ENCODE results near the gene RARS1.
"Not testable (repeated sequence)": the region's sequence is repeated elsewhere in the genome, so short reads cannot be mapped to it uniquely, and the experiment has no call there.

RARS1 gene

GRCh38 chr5:168482361-168482760, 3.9 kb upstream of the RARS1 start:
- FAIRE-seq, result no peak

DNA sequence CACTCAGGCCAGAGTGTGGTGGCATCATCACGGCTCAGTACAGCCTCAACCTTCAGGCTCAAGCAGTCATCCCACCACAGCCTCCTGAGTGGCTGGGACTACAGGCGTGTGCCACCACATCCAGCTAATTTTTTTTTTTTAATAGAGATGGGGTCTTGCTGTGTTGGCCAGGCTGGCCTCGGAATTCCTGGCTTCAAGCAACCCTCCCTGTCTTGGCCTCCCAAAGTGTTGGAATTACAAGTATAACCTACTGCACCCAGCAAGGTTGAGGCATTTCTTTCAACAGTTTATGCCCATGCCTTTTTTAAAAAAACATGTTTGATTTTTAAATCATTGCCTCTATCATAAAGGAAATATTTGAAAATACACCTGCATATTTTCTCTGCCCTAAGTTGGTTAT, 2.8 kb downstream of the RARS1 start:
- no peak for FAIRE-seq

DNA sequence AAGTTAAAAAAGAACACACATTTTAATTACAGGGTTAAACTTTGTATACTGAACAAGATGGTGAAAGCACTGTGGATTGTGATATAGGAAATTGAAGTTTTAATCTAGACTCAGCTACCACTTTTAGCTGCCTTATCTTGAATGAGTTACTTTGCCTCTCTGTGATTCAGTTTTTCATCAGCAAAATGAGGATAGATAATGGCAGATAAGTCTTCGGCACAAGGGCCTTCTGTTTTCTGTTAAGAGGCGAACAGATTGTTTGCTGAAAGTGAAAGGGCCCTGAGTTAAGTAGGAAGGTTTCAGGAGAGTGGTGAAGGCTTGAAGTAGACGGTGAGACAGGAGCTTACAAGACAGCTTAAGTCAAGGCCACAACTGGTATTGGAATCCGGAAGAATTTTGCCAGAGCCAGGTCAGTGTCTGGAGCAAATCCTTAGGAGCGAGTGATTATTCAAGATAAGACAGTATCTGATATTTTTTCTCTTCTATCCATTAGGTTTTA, 7.8 kb downstream of the RARS1 start:
- no peak for FAIRE-seq

DNA sequence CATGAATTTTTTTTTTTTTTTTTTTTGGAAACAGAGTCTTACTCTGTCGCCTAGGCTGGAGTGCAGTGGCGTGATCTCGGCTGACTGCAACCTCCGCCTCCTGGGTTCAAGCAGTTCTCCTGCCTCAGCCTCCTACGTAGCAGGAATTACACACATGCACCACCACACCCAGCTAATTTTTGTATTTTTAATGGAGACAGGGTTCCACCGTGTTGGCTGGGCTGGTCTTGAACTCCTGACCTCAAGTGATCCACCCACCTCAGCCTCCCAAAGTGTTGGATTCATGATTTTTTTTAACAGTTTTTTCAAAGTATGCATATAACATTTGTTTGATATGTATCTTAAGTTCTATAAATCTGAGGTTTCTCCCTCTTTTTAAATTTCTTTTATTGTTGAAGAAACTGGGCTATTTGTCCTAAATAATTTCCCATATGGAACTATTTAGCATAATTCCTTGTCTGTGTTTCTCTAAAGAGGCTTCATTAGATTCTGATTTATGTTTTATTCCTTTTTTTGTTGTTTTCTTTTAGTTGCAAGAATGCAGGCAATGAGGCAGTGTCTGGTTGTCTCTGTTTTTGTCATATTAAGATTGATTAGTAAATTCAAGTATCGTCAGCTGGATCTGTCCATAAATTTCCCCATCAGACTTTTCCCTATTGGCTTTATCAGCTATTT, 16.4 kb downstream of the RARS1 start:
- no peak for FAIRE-seq

DNA sequence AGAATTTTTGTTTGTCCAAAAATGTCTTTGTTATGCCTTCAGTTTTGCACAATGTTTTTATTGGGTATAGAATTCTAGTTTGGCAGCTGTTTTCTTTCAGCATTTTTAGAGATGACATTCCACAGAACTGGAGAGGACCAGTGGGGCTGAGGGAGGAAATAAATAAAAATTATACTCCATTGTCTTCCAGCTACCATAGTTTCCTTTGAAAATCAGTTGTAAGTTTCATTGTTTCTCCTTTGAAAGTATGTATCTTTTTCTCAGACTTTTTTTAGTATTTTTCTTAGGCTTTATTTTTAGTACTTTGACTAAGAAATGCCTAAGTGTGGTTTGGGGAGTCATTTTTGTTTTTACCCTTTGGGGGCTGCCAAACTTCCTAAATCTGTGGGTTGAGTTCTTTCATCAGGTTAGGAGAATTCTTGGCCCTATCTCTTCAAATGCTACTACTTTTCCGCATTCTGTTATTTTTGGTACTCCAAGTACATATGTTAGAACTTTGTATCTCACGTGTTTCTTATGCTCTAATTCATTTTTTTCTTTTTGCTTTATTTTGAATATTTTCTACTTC, 27.7 kb downstream of the RARS1 start:
- FAIRE-seq, result peak; percentile 13

DNA sequence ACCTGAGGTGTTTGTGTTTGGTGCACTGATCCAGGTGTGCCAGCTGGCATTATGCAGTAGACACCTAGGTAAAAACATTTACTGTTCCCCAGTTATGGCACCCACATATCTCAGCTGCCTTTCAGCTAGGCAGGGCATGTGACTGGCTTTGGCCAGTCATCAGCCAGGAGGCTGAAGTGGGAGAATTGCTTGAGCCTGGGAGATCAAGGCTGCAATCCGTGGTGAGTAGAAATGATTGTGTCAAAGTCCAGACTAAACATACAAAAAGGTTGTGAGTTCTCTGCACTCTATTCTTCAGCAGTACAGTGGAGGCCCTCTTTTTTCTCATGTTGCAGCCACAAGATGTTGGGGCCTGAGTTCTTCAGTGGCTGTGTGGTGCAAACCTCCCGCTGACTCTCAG, 39.6 kb downstream of the RARS1 start:
- FAIRE-seq, result no peak

DNA sequence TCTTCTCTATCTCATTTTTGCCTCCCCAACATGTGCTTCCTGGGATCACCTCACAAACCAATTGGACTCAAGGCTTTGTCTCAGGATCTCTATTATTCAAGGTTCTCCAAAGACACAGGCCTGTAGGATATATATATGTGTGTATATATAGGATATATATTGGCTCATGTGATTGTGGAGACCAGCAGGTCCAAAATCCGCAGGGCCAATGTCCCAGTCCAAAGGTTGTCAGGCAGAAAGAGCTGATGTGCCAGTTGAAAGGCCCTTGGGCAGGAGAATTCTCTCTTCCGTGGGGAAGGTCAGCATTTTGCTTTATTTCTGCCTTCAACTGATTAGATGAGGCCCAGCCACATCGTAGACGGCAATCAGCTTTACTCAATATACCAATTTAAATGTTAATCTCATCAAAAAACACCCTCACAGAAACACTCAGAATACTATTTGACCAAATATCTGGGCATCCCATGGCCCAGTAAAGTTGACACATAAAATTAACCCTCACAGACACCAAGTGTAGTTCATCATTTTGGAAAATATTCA, 41.6 kb downstream of the RARS1 start:
- FAIRE-seq, result no peak

DNA sequence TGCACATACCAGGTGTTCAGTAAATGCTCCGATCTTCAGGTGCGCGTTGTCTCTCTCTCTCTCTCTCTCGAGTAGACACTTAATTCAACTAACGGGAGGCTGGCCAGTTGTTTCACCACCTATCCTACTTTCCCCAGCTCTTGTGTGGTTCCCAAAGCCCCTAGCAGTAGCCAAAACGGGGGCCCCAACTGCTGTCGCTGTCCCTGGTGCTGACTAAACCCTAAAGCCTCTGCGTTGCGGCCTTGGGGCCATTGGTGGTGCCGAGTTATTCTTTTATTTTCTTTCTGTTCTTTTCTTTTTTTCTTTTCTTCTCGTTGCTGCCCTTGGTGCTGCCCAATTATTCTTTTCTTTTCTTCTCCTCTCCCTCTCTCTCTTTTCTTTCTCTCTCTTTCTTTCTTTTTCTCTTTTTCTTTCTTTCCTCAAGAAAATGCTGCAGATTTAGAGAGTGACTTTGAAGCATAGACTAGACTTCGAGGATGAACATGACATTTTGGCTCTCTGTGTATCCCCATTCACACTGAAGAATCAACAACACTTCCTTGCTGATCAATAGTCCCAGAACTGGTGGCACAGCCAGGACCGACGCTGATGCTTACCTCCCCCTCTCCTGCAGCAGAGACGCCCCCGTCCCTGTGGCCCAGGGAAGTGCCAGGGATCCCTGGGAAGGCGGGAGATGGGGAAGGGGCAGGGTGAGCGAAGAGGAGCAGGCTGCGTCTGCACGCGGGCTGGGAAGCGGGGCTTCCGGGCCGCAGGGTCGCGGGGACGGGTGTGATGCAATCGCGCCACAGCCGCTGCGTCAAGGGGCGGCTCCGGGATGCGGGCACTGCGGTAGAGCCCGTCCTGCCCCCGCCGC, 42.5 kb downstream of the RARS1 start, which contains the start of gene FBLL1:
Gene FBLL1 (plus strand): TSS at position 785 of the 853 bp plus-strand sequence. CDS start 200 bp downstream, outside the sequence.
- no peak for FAIRE-seq

DNA sequence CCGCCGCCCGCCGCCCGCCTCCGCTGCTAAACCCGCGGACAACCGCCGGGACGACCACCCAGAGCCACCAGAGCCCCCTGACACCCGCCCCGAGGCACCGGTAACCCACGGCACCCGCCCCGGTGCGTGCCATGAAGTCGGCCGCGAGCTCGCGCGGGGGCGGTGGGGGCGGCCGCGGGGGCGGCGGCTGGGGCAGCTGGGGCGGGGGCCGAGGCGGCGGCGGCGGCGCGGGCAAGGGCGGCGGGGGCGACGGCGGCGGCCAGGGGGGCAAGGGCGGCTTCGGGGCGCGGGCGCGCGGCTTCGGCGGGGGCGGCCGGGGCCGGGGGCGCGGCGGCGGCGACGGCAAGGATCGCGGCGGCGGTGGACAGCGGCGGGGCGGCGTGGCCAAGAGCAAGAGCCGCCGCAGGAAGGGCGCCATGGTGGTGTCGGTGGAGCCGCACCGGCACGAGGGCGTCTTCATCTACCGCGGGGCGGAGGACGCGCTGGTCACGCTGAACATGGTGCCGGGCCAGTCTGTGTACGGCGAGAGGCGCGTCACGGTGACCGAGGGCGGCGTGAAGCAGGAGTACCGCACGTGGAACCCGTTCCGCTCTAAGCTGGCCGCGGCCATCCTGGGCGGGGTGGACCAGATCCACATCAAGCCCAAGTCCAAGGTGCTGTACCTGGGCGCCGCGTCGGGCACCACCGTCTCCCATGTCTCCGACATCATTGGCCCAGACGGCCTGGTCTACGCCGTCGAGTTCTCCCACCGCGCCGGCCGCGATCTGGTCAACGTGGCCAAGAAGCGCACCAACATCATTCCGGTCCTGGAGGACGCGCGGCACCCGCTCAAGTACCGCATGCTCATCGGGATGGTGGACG, 43.3 kb downstream of the RARS1 start:
- no peak for FAIRE-seq

DNA sequence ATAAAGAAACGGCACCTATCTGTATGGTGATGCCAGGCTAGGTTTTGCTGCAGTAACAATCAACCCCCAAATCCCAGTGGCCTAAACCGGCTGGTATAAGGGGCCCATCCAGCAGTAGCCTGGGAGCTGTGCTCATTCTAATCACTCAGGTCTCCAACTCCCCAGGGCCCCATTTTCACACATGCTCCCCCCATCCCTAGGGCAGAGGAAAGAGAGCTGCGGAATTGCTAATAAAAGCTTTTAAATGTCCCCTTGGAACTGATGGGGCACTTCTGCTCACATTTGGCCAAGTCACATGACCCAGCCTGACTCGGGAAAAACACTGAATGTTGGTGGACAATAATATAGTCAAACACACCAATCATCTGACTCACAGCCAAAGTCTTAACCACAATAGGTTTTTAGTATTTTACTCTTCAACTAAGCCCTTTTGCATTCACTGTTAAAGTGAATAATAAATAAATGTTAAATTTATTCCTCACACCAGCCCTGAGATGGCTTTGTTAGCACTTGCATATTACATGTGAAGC, 44.4 kb downstream of the RARS1 start:
- no peak for FAIRE-seq

GRCh38 chr5:168531191-168531590, 44.9 kb downstream of the RARS1 start:
- no peak for FAIRE-seq

- FAIRE-seq, result no peak
Observed at GRCh38 chr5:168531987-168532864, 46.0 kb downstream of the RARS1 start.

GRCh38 chr5:168534351-168534750, 48.1 kb downstream of the RARS1 start:
- not testable (repeated sequence) for FAIRE-seq

- FAIRE-seq, result no peak
Observed at GRCh38 chr5:168537176-168537575, 50.9 kb downstream of the RARS1 start.

- no peak for FAIRE-seq
Observed at GRCh38 chr5:168549554-168549953, 63.3 kb downstream of the RARS1 start.

GRCh38 chr5:168550656-168551055, 64.4 kb downstream of the RARS1 start:
- no peak for FAIRE-seq

- FAIRE-seq, result no peak
Observed at GRCh38 chr5:168552146-168552545, 65.9 kb downstream of the RARS1 start.

DNA sequence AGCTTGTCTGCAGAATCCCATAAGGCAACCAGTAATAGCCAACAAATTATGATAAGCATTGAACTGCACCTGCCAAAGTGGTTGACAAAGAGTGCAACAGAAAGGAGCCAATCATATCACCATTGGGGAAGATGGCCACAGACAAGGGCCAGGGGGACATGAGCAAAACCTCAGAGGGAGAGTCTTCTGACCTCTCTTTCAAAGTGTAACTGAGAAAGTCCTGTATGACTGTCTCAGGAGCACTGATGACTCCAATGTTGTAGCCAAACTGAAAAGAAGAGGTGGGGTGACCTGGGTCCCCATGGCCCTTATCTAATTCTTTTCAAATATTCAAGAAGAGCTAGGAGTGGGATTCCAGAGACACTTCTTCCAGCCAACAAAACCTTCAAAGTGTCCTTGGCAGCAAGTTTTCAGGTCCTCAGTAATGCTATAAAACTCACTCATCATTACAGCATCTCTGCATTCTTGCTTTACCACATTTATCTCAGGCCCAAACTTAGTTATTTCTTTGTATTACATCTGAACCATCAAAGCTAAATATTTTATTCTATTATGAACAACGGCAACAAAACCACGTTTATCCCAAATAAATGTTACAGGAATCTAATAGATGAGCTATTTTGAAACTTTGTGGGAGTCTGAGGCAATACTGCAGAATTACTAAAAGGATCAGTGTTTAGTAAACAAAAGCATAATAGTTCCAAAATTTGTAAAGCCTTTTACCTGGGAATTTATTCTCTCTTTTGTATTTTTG, 67.3 kb downstream of the RARS1 start:
- FAIRE-seq, result no peak

DNA sequence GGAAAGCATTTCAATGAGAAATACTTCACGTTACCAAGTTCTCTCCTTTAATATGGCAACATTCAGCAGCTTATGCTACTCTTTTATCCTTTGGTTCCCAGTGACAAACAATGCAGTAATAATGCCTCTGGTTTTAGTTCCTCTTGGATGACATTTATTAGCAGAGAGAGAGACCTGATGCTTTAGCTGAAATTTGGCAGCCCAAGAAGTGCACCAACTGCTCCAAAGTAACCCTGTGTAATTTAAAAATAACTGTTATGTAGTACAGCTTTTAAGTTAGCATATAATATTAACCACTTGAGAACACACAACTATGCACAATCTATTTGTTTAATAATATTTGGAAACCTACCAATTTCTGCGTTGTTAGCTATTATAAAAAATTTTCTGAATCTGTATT, 71.1 kb downstream of the RARS1 start:
- no peak for FAIRE-seq

DNA sequence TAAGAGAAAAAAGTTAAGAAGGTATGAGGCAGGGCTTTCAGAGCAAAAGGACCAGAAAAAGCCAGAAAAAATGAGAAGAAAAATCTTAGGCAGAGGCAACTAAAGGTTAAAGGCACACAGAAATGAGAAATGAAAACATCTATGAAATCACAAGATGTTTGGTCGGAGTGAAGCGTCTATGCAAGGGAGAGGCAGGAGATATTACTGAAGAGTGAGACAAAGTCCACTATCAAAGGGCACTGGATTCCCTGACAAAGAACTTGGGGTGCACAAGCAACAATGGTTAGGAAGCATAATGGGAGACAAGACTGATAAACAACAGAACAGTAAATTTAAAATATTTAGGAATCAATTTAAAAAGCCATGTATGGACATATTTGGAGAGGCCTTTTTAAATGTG, 76.0 kb downstream of the RARS1 start:
- no peak for FAIRE-seq
